H1 (cell line): ENCODE data around the gene GSTT4. TPM values are rescaled to one million over a fixed set of nuclear protein-coding genes. Genes with fewer than 3 reads are reported as not detected.

Experiments
- CTCF ChIA-PET: fragments of 300-600 bp; sonication (Branson Sonifier 250); formaldehyde crosslinking; loops from one replicate; lab custom pipeline; 2021; ENCODE audit not compliant: partially characterized antibody; lab: Charles Lee
- POLR2A ChIA-PET: fragments of 300-600 bp; sonication (Branson Sonifier 250); formaldehyde crosslinking; loops from one replicate; lab custom pipeline; 2021; ENCODE audit warnings: inconsistent platforms; ENCODE audit not compliant: partially characterized antibody; lab: Charles Lee
- DNase-seq, 2 experiments: peaks; one replicate each; pipeline versions ENCODE4 v3.0.0 to v3.0.0-alpha.2; 2010 to 2022; ENCODE audit warnings: low spot score in 2 of 2, low read depth in 1 of 2, mixed read lengths in 1 of 2
- FAIRE-seq: peaks from 2 replicates; lab custom pipeline; 2011; peaks lifted over from hg19 to GRCh38; lab: Jason Lieb, UNC
- H2AFZ ChIP-seq: 2 replicates; pipeline ENCODE4 v1.8.1; 2012; ENCODE audit warnings: low read length, inconsistent platforms
- H2AK5ac ChIP-seq: 2 replicates; pipeline ENCODE4 v1.6.1; 2013; ENCODE audit warnings: low read depth, low read length
- H2BK120ac ChIP-seq: replicated peaks from 2 replicates; pipeline ENCODE3; 2013; ENCODE audit warnings: low read depth, low read length, inconsistent platforms
- H2BK12ac ChIP-seq: 2 replicates; pipeline ENCODE4 v1.6.1; 2013; ENCODE audit warnings: low read depth, low read length
- H2BK15ac ChIP-seq: 2 replicates; pipeline ENCODE4 v1.6.1; 2013; ENCODE audit warnings: low read length
- H2BK20ac ChIP-seq: 2 replicates; pipeline ENCODE4 v1.6.1; 2013; ENCODE audit warnings: low read length
- H2BK5ac ChIP-seq: 2 replicates; pipeline ENCODE4 v1.6.1; 2013; ENCODE audit warnings: low read depth, low read length
- H3K14ac ChIP-seq: 2 replicates; pipeline ENCODE4 v1.6.1; 2013; ENCODE audit warnings: inconsistent platforms; ENCODE audit not compliant: insufficient read length
- H3K18ac ChIP-seq: 2 replicates; pipeline ENCODE4 v1.6.1; 2013; ENCODE audit warnings: low read length; ENCODE audit errors: extremely low read depth
- H3K23ac ChIP-seq: 2 replicates; pipeline ENCODE4 v1.6.1; 2013; ENCODE audit warnings: inconsistent platforms; ENCODE audit not compliant: insufficient read length
- H3K23me2 ChIP-seq: 2 replicates; pipeline ENCODE4 v1.6.1; 2013; ENCODE audit warnings: low read depth, low read length
- H3K27ac ChIP-seq: 2 replicates; pipeline ENCODE4 v1.6.1; 2011; ENCODE audit warnings: low read depth, low read length, inconsistent platforms
- H3K27me3 ChIP-seq, 4 experiments: replicated peaks in 1 of 4; 1 replicate in 1 of 4; 2 replicates in 3 of 4; pipeline versions ENCODE4 v1.6.1 to v1.8.1; 2011 to 2013; ENCODE audit warnings: low read length in 3 of 4, mild to moderate bottlenecking in 3 of 4, inconsistent platforms in 2 of 4, mixed read lengths in 2 of 4, moderate library complexity in 1 of 4; ENCODE audit not compliant: control insufficient read depth in 3 of 4, insufficient read depth in 3 of 4; ENCODE audit errors: extremely low read depth in 1 of 4
- H3K36me3 ChIP-seq, 4 experiments: 2 replicates each; pipeline versions ENCODE4 v1.6.1 to v1.8.1; 2011 to 2013; ENCODE audit warnings: mild to moderate bottlenecking in 4 of 4, low read length in 3 of 4, moderate library complexity in 2 of 4, control low read depth in 1 of 4, inconsistent platforms in 1 of 4; ENCODE audit not compliant: insufficient read depth in 4 of 4, control insufficient read depth in 2 of 4
- H3K4ac ChIP-seq: replicated peaks from 2 replicates; pipeline ENCODE3; 2013; ENCODE audit warnings: low read length, low read depth, mixed read lengths, inconsistent platforms; ENCODE audit not compliant: insufficient read length
- H3K4me1 ChIP-seq, 4 experiments: replicated peaks in 1 of 4; 1 replicate in 1 of 4; 2 replicates in 3 of 4; pipeline versions ENCODE4 v1.6.1 to v1.8.1; 2011 to 2013; ENCODE audit warnings: low read length in 3 of 4, inconsistent platforms in 2 of 4, mixed read lengths in 1 of 4; ENCODE audit not compliant: insufficient read depth in 4 of 4, control insufficient read depth in 3 of 4
- H3K4me2 ChIP-seq, 2 experiments: 2 replicates each; pipeline versions ENCODE4 v1.6.1 to v1.8.1; 2011 to 2013; ENCODE audit warnings: low read depth in 2 of 2, low read length in 2 of 2, control low read depth in 1 of 2, inconsistent platforms in 1 of 2, mild to moderate bottlenecking in 1 of 2; ENCODE audit not compliant: insufficient read depth in 1 of 2
- H3K4me3 ChIP-seq, 4 experiments: fragments of 200-600, 300-600 bp in 1 of 4; sonication (generic), shearing (Covaris generic), sonication (Bioruptor Twin) in 1 of 4; 2 replicates each; pipeline versions ENCODE4 v1.5.1 to v1.8.1; 2011 to 2016; ENCODE audit warnings: low read length in 4 of 4, low read depth in 3 of 4, control low read depth in 2 of 4, inconsistent platforms in 2 of 4, mild to moderate bottlenecking in 2 of 4, mixed read lengths in 1 of 4, moderate library complexity in 1 of 4; ENCODE audit not compliant: insufficient read depth in 2 of 4; ENCODE audit errors: extremely low read depth in 1 of 4
- H3K56ac ChIP-seq: replicated peaks from 2 replicates; pipeline ENCODE3; 2013; ENCODE audit warnings: low read depth, mild to moderate bottlenecking, mixed read lengths, low read length, inconsistent platforms; ENCODE audit not compliant: insufficient read length
- H3K79me1 ChIP-seq: 2 replicates; pipeline ENCODE4 v1.6.1; 2013; ENCODE audit warnings: low read depth, low read length, control low read depth
- H3K79me2 ChIP-seq, 2 experiments: 2 replicates each; pipeline versions ENCODE4 v1.6.1 to v1.8.1; 2012 to 2013; ENCODE audit warnings: low read length in 2 of 2, mild to moderate bottlenecking in 2 of 2, inconsistent platforms in 1 of 2; ENCODE audit not compliant: insufficient read depth in 2 of 2, control insufficient read depth in 1 of 2
- H3K9ac ChIP-seq, 4 experiments: replicated peaks in 1 of 4; 1 replicate in 1 of 4; 2 replicates in 3 of 4; pipeline versions ENCODE4 v1.6.1 to v1.8.1; 2011 to 2013; ENCODE audit warnings: low read depth in 3 of 4, low read length in 3 of 4, control low read depth in 2 of 4, mild to moderate bottlenecking in 2 of 4, moderate library complexity in 2 of 4, inconsistent platforms in 1 of 4; ENCODE audit errors: extremely low read depth in 1 of 4
- H3K9me3 ChIP-seq, 2 experiments: 2 replicates each; pipeline versions ENCODE4 v1.6.1 to v1.8.1; 2012 to 2013; ENCODE audit warnings: mild to moderate bottlenecking in 2 of 2, moderate library complexity in 2 of 2, control low read depth in 1 of 2, inconsistent platforms in 1 of 2, low read depth in 1 of 2, low read length in 1 of 2, mixed read lengths in 1 of 2; ENCODE audit not compliant: insufficient read depth in 2 of 2
- H4K20me1 ChIP-seq, 2 experiments: replicated peaks in 1 of 2; 2 replicates each; pipeline versions ENCODE3 to v1.8.1; 2011 to 2013; ENCODE audit warnings: inconsistent platforms in 2 of 2, low read length in 2 of 2, mild to moderate bottlenecking in 1 of 2; ENCODE audit not compliant: insufficient read depth in 2 of 2, control insufficient read depth in 1 of 2
- H4K5ac ChIP-seq: 2 replicates; pipeline ENCODE4 v1.6.1; 2013; ENCODE audit warnings: low read length, low read depth, mixed read lengths, inconsistent platforms; ENCODE audit not compliant: insufficient read length
- H4K8ac ChIP-seq: 2 replicates; pipeline ENCODE4 v1.8.0; 2013; ENCODE audit warnings: mild to moderate bottlenecking, moderate library complexity, low read length, inconsistent platforms; ENCODE audit not compliant: insufficient read depth; ENCODE audit errors: extremely low read depth
- H4K91ac ChIP-seq: replicated peaks from 2 replicates; pipeline ENCODE3; 2013; ENCODE audit warnings: low read length, mixed read lengths, inconsistent platforms; ENCODE audit not compliant: insufficient read length
- CEBPB ChIP-seq: IDR thresholded peaks from 2 replicates; pipeline ENCODE4 v1.6.1; 2012; ENCODE audit warnings: low read depth, low read length
- CTBP2 ChIP-seq: IDR thresholded peaks from 2 replicates; pipeline ENCODE4 v1.7.0; 2011; ENCODE audit warnings: borderline replicate concordance, mild to moderate bottlenecking, moderate library complexity, mixed read lengths, low read length; ENCODE audit not compliant: insufficient read depth, insufficient read length
- SAP30 ChIP-seq: fragments of 300-600 bp; sonication (generic); IDR thresholded peaks from 2 replicates; pipeline ENCODE4 v1.7.1; 2012; ENCODE audit warnings: low read length, moderate library complexity, mild to moderate bottlenecking, inconsistent platforms; ENCODE audit not compliant: insufficient read depth, insufficient replicate concordance
- TAF7 ChIP-seq: optimal IDR thresholded peaks from 2 replicates; pipeline ENCODE3; 2011; ENCODE audit warnings: low read depth, mild to moderate bottlenecking, inconsistent platforms, low read length, moderate library complexity, borderline replicate concordance
- YY1 ChIP-seq: IDR thresholded peaks from 2 replicates; pipeline ENCODE4 v1.6.1; 2011; ENCODE audit warnings: low read depth, mild to moderate bottlenecking, low read length
- WGBS, 2 experiments: shearing (Covaris generic) in 1 of 2; methylation state at CpG; one replicate each; pipeline versions ENCODE4 v1.1.6 to v1.1.7; 2013 to 2015; ENCODE audit warnings: low lambda C conversion rate in 2 of 2, mixed read lengths in 2 of 2, inconsistent platforms in 1 of 2, low coverage in 1 of 2, missing lambda C conversion rate in 1 of 2; ENCODE audit not compliant: insufficient replicate concordance in 2 of 2, insufficient coverage in 1 of 2, insufficient read length in 1 of 2; ENCODE audit errors: extremely low coverage in 1 of 2, missing lambda C conversion rate in 1 of 2; 5-methylcytosine and 5-hydroxymethylcytosine counted together
- polyA plus RNA-seq, 7 experiments: library from polyadenylated mRNA; depleted of rRNA in 3 of 7; stranded (reverse) in 5 of 7; unstranded in 2 of 7; fragments of >200 nt in 5 of 7; fragments of 200-250 nt in 2 of 7; gene quantifications; 1 replicate in 5 of 7; 2 replicates in 1 of 7; 4 replicates in 1 of 7; pipeline versions ENCODE4 v1.2.1 to v1.2.3, GENCODE V29; 2011 to 2013; ENCODE audit warnings: missing spikeins in 2 of 7, mixed read lengths in 2 of 7
- total RNA-seq: library from RNA; stranded (reverse); fragmentation: NEBNext Ultra II Directional; extraction: Animal tissue kit (Norgen Biotek cat#: 25700); gene quantifications from 2 replicates; pipeline ENCODE4 v1.2.1, GENCODE V29; 2021

The GSTT4 gene
- total and polyA plus RNA-seq, 2 of the 8 experiments (the other 6 are each of a cell fraction or from before 2014, with no cell fraction given): 0.14 TPM; not detected in 1

DNA sequence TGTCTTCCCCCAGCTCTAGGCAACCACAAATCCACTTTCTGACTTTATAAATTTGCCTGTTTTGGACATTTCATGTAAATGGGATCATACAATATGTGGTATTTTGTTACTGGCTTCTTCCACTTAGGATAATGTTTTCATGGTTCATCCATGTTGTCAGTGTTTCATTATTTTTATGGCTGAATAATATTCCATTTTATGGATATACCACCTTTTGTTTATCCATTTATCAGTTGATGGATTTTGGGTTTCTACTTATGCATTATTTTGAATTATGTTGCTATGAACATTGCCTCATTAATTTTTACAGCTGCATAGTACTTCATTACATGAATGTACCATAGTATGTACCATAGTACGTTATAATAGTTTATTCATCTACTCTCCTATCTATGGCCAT lies 10.9 kb upstream of the GSTT4 start:
- FAIRE-seq: no peak
- no peaks in the 10 kb centered on the region for H3K9me3 ChIP-seq

More for the DNA sequence above, 10.9 kb upstream of the GSTT4 start:
- no peak overlapping the region for H3K9ac ChIP-seq
- no peaks in the 10 kb centered on the region for H3K27me3 ChIP-seq
- H2BK15ac ChIP-seq: no peak overlapping the region
- TF ChIP-seq TAF7: no peak
- TF ChIP-seq CTBP2: no peak
- no peak for TF ChIP-seq CEBPB
- no peak for TF ChIP-seq SAP30
- no peak for TF ChIP-seq YY1
- H3K79me2 ChIP-seq: peaks cover 0 to 66% of the 10 kb centered on the region in 2 experiments; a peak in 2 of 4 replicates
- H3K79me1 ChIP-seq: peaks cover 4% of the 10 kb centered on the region
- H2AFZ ChIP-seq: no peak overlapping the region
- no peak overlapping the region for H2AK5ac ChIP-seq
- no peak overlapping the region for H3K23ac ChIP-seq
- no peak overlapping the region for H2BK120ac ChIP-seq
- H3K23me2 ChIP-seq: peaks cover 5% of the 10 kb centered on the region; the same call in 1 of the 2 replicates
- no peak overlapping the region for H4K91ac ChIP-seq
- POLR2A ChIA-PET: no interaction called here
- H3K4me2 ChIP-seq: no peak overlapping the region
- no peak overlapping the region for H3K4ac ChIP-seq
- no peak overlapping the region for H2BK12ac ChIP-seq
- H4K20me1 ChIP-seq: no peaks in the 10 kb centered on the region
- CTCF ChIA-PET: interaction anchor here (1.2 to 1.4 kb wide), 2 partner anchors 10 to 26 kb away, joined by 3 read pairs; no protein-coding TSS in a partner anchor
- H4K8ac ChIP-seq: no peak overlapping the region
- DNase-seq: no peak
- H3K4me1 ChIP-seq: peaks cover 0 to 3% (median 2%) of the 10 kb centered on the region in 4 experiments; a peak in 3 of 7 replicates
- no peak overlapping the region for H2BK5ac ChIP-seq
- no peak overlapping the region for H3K14ac ChIP-seq
- H3K36me3 ChIP-seq: no peaks in the 10 kb centered on the region
- H3K27ac ChIP-seq: no peak overlapping the region
- no peak overlapping the region for H2BK20ac ChIP-seq
- 93% methylated on average over 1 of the region's 1 CpG; no CpG with 5 or more reads in 1 of the 2 experiments for WGBS, 2 experiments
- no peak overlapping the region for H3K4me3 ChIP-seq
- H4K5ac ChIP-seq: no peak overlapping the region
- no peak overlapping the region for H3K56ac ChIP-seq
- no peak overlapping the region for H3K18ac ChIP-seq
